ENCODE data around the gene WDR41. TPM values are rescaled to one million over a fixed set of nuclear protein-coding genes. Genes with fewer than 3 reads are reported as not detected.
"Not testable (repeated sequence)": the region's sequence is repeated elsewhere in the genome, so short reads cannot be mapped to it uniquely, and the experiment has no call there.

WDR41 gene
- total and polyA plus RNA-seq, 2 experiments from 2014 or later, result 96.9 to 173 TPM

DNA sequence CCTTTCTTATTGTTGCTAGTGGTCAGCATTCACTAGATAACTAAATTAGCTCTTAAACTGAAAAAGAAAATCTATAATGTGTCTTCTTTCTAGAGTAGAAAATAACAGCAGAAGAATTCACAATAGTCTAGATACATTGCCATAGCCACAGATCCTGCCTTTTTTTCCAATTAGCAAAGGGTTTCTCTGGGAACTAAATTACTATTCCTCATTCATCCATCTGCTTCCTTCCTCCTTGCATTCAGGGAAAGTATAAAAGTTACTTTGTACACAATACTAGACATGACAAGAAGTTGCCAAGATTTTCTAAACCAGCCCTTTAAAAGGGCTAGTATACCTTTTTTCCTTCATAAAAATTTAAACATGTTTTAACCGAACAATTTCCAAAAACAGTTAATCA lies 21.2 kb upstream of the WDR41 start:
- 39 to 42% methylated on average over 1 of the region's 1 CpG for WGBS, 2 experiments (ENCODE audit: low coverage in 1 of 2, low lambda C conversion rate in 2 of 2, missing lambda C conversion rate in 2 of 2)
- Histone ChIP-seq H3K27ac (no peak overlapping the region), H3K27me3 (replicated peaks; ENCODE audit: insufficient read depth) (peaks cover 19% of the 10 kb centered on the region), H3K36me3 (ENCODE audit: low read depth) (no peaks in the 10 kb centered on the region), H3K9me2 (ENCODE audit: insufficient read depth) (no peaks in the 10 kb centered on the region), H3K4me3 (no peak overlapping the region), H3K4me1 (ENCODE audit: insufficient read depth) (no peaks in the 10 kb centered on the region), H3K4me2 (ENCODE audit: unreplicated experiment) (no peak overlapping the region), H2AFZ (no peak overlapping the region), H3K9ac (no peak overlapping the region), H4K20me1 (ENCODE audit: insufficient read depth) (no peaks in the 10 kb centered on the region), H3K79me2 (ENCODE audit: insufficient read depth) (no peaks in the 10 kb centered on the region), H3K9me3 (ENCODE audit: low read depth) (no peaks in the 10 kb centered on the region), H3F3A (ENCODE audit: insufficient read depth) (no peaks in the 10 kb centered on the region)
- DNase-seq, result no peak
- TF ChIP-seq EZH2phosphoT487 (IDR thresholded peaks at IDR 0.05; ENCODE audit: insufficient read depth, low read depth), result no peak
- no peak for TF ChIP-seq EZH2 (IDR thresholded peaks at IDR 0.05; ENCODE audit: insufficient read depth, poor library complexity, severe bottlenecking)
- in situ Hi-C loops (cut with MboI), result no loop called here

- in situ Hi-C loops (cut with MboI); H3F3A ChIP-seq (ENCODE audit: insufficient read depth); DNase-seq; H3K4me3 ChIP-seq; H3K9ac ChIP-seq; H3K9me3 ChIP-seq (ENCODE audit: low read depth); H4K20me1 ChIP-seq (ENCODE audit: insufficient read depth); H3K79me2 ChIP-seq (ENCODE audit: insufficient read depth); H3K4me1 ChIP-seq (ENCODE audit: insufficient read depth); H3K9me2 ChIP-seq (ENCODE audit: insufficient read depth); H2AFZ ChIP-seq; H3K27me3 ChIP-seq (replicated peaks; ENCODE audit: insufficient read depth); H3K27ac ChIP-seq; H3K36me3 ChIP-seq (ENCODE audit: low read depth); H3K4me2 ChIP-seq (ENCODE audit: unreplicated experiment): not testable (repeated sequence)
- 67 to 71% methylated on average over 9 of the region's 9 CpGs for WGBS, 2 experiments (ENCODE audit: low coverage in 1 of 2, low lambda C conversion rate in 2 of 2, missing lambda C conversion rate in 2 of 2)
Measured at GRCh38 chr5:77501132-77501531, 9.0 kb upstream of the WDR41 start.

GRCh38 chr5:77499973-77500372 lies 7.9 kb upstream of the WDR41 start:
- Histone ChIP-seq H3K9ac (no peak overlapping the region), H3K9me2 (ENCODE audit: insufficient read depth) (no peaks in the 10 kb centered on the region), H3K4me2 (ENCODE audit: unreplicated experiment) (no peak overlapping the region), H3K27ac (no peak overlapping the region), H3K9me3 (ENCODE audit: low read depth) (no peaks in the 10 kb centered on the region), H3K4me3 (no peak overlapping the region), H3K27me3 (replicated peaks; ENCODE audit: insufficient read depth) (no peaks in the 10 kb centered on the region), H3F3A (ENCODE audit: insufficient read depth) (no peaks in the 10 kb centered on the region), H2AFZ (no peak overlapping the region), H3K4me1 (ENCODE audit: insufficient read depth) (no peaks in the 10 kb centered on the region), H4K20me1 (ENCODE audit: insufficient read depth) (no peaks in the 10 kb centered on the region), H3K36me3 (ENCODE audit: low read depth) (no peaks in the 10 kb centered on the region), H3K79me2 (ENCODE audit: insufficient read depth) (no peaks in the 10 kb centered on the region)
- TF ChIP-seq EZH2 (IDR thresholded peaks at IDR 0.05; ENCODE audit: insufficient read depth, poor library complexity, severe bottlenecking) (no peak), EZH2phosphoT487 (IDR thresholded peaks at IDR 0.05; ENCODE audit: insufficient read depth, low read depth) (no peak)
- 81 to 87% methylated on average over 2 of the region's 2 CpGs for WGBS, 2 experiments (ENCODE audit: low coverage in 1 of 2, low lambda C conversion rate in 2 of 2, missing lambda C conversion rate in 2 of 2)
- no peak for DNase-seq
- in situ Hi-C loops (cut with MboI), result loop anchor here (10.0 kb wide), 1 partner anchor 355 kb away; no protein-coding TSS in a partner anchor

- H3K79me2 ChIP-seq (ENCODE audit: insufficient read depth), result no peaks in the 10 kb centered on the region
- TF ChIP-seq EZH2phosphoT487 (IDR thresholded peaks at IDR 0.05; ENCODE audit: insufficient read depth, low read depth), result no peak
- no peak for TF ChIP-seq EZH2 (IDR thresholded peaks at IDR 0.05; ENCODE audit: insufficient read depth, poor library complexity, severe bottlenecking)
- H2AFZ ChIP-seq, result no peak overlapping the region
- H3K9me2 ChIP-seq (ENCODE audit: insufficient read depth), result no peaks in the 10 kb centered on the region
- no peaks in the 10 kb centered on the region for H3K27me3 ChIP-seq (replicated peaks; ENCODE audit: insufficient read depth)
- no peaks in the 10 kb centered on the region for H3F3A ChIP-seq (ENCODE audit: insufficient read depth)
- H3K36me3 ChIP-seq (ENCODE audit: low read depth), result no peaks in the 10 kb centered on the region
- no peak overlapping the region for H3K4me3 ChIP-seq
- H3K9me3 ChIP-seq (ENCODE audit: low read depth), result no peaks in the 10 kb centered on the region
- no peak overlapping the region for H3K27ac ChIP-seq
- no peaks in the 10 kb centered on the region for H4K20me1 ChIP-seq (ENCODE audit: insufficient read depth)
- no peak for DNase-seq
- no peak overlapping the region for H3K9ac ChIP-seq
- in situ Hi-C loops (cut with MboI), result loop anchor here (10.0 kb wide), 1 partner anchor 355 kb away; no protein-coding TSS in a partner anchor
- H3K4me2 ChIP-seq (ENCODE audit: unreplicated experiment), result no peak overlapping the region
- H3K4me1 ChIP-seq (ENCODE audit: insufficient read depth), result no peaks in the 10 kb centered on the region
- WGBS, 2 experiments (ENCODE audit: low coverage in 1 of 2, low lambda C conversion rate in 2 of 2, missing lambda C conversion rate in 2 of 2), result 54 to 58% methylated on average over 3 of the region's 3 CpGs
Measured at GRCh38 chr5:77499441-77499840, 7.3 kb upstream of the WDR41 start.

DNA sequence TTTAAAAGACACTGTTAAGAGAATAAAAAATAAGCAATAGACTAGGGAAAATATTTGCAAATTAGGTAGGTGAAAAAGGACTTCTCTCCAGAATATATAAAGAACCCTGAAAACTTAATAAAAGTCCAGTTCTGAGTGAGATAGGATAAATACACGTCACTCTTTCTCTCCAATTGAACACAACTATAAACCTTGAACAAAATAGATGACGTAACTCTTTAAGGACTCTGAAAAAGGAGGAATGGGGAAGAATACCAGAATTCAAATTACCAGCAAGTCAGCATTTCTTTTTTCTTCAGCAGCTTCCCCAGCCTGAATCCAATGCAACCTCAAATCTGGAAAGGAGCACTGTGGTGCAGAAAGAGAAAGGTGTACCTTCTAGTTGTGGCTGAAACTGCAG lies 6.8 kb upstream of the WDR41 start:
- 60 to 64% methylated on average over 2 of the region's 2 CpGs for WGBS, 2 experiments (ENCODE audit: low coverage in 1 of 2, low lambda C conversion rate in 2 of 2, missing lambda C conversion rate in 2 of 2)
- Histone ChIP-seq H3K27me3 (replicated peaks; ENCODE audit: insufficient read depth) (no peaks in the 10 kb centered on the region), H3K4me1 (ENCODE audit: insufficient read depth) (no peaks in the 10 kb centered on the region), H4K20me1 (ENCODE audit: insufficient read depth) (no peaks in the 10 kb centered on the region), H3K9me3 (ENCODE audit: low read depth) (no peaks in the 10 kb centered on the region), H3K4me2 (ENCODE audit: unreplicated experiment) (no peak overlapping the region), H3K79me2 (ENCODE audit: insufficient read depth) (no peaks in the 10 kb centered on the region), H3K27ac (no peak overlapping the region), H3K36me3 (ENCODE audit: low read depth) (no peaks in the 10 kb centered on the region), H3K9ac (no peak overlapping the region), H2AFZ (no peak overlapping the region), H3K4me3 (no peak overlapping the region), H3K9me2 (ENCODE audit: insufficient read depth) (no peaks in the 10 kb centered on the region), H3F3A (ENCODE audit: insufficient read depth) (no peaks in the 10 kb centered on the region)
- TF ChIP-seq EZH2phosphoT487 (IDR thresholded peaks at IDR 0.05; ENCODE audit: insufficient read depth, low read depth) (no peak), EZH2 (IDR thresholded peaks at IDR 0.05; ENCODE audit: insufficient read depth, poor library complexity, severe bottlenecking) (no peak)
- DNase-seq, result no peak
- in situ Hi-C loops (cut with MboI), result loop anchor here (10.0 kb wide), 1 partner anchor 354 kb away; no protein-coding TSS in a partner anchor
